SKM-1 treated with dmso at 0.1 percent for 144 hours (cell line): ENCODE measurements around the gene LMBRD1.

Experiments
- DNase-seq: peaks from one replicate; lab custom pipeline; 2025; ENCODE audit not compliant: unreplicated experiment; lab: John Stamatoyannopoulos, UW

The LMBRD1 gene

DNA sequence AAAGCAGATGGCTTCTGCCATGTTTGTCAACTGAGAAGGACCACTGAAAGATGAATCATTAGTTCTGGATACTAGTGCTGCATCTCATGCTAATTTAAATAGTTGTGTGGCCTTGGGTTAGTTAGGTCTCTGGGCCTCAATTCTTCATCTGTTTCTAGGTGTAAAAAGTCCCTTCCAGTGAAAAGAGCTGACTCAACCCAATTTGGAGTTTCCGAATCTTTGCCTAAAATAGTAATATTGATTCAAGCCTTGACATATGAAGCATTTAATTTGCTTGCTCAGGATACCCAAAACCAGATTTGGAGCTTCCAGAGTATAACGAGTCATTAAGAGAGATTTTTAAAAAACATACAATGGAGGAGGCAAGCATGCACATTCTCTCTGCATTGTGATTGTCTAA, 163.9 kb downstream of the LMBRD1 start:
- DNase-seq: no peak

DNA sequence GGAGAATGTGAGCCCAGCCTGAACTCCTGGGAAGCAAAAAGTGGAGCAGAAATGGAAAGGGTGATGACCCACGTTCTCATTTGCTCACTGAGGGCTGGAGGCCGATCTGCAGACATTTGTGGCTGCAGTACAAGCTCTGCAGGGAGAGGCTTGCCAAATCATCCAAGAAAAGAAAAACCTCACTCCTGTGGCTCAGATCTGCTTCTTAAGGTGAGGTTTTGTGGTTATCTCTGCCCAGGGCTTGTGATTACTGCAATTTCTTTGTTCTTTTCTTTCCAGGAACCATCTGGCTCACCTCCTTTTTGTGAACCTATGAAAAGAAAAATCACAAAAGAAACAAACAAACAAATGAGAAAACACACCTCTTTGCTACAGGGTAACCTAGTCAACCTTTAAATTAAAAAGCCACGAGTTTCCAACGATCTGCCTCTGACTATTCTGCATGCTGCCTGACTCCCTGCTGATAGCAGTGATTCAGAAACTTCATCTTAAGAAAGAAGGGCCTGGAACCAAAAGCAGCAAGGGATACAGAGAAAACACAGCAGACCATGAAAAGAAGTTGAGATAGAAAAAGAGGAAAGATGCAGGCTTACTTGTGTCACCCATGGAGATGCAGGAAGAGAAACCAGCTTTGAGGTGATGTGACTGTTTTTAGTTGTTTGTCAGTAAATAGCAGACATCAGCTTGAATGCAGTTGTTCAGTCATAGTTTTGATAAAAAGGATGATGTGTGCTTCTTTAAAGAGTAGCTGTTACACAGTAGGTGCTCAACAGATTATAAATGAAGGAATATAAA, 165.1 kb downstream of the LMBRD1 start:
- DNase-seq: no peak

DNA sequence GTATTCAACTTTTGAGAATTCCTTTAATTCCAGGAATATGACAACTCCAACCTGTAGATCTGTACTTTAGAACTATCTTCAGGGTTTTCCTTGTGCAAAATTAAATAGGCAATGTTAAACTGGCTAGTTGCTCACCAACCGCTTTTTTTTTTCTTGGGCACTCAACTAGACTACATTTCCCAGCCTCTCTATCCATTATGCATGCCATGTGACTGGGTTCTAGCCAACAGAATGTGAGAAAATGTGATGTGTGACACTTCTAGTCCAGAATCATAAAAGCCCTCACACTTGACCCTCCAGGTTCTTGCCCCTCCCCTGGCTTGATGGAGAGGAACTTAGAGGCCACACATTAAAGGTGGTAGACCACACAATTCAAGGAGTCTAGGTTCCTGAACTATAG, 166.0 kb downstream of the LMBRD1 start:
- no peak for DNase-seq

DNA sequence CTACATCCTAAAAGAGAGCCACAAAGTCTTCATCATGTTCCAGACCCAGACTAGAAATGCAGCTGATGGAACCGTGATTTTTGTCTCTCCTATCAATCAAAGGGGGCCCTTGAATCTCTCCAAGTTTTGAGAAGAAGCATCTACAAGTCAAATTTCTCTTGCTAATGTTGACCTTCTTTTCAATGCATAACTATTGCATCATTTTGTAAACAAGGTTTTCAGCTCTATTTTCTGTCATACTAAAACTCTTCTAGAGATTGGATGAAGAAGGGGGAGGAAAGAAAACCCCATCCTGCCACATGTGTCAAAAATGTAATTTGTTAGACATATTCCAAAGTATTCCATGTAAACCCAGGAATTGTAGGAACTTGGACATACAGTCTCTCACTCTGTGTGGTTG, 169.2 kb downstream of the LMBRD1 start:
- no peak for DNase-seq

DNA sequence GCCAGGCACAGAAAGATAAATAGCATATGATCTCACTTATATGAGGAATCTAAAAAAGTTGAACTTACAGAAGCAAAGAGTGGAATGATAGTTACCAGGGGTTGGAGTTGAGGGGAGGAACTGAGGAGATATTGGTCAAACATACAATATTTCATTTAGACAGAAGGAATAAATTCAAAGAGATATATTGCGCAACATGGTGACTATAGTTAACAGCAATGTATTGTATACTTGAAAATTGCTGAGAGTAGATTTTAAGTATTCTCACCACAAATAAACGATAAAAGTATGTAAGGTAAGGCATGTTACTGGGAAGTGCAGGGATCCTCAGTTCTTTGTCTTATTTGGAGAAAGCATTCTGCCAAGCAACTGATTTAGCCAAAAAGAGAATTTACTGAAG, 171.9 kb downstream of the LMBRD1 start:
- no peak for DNase-seq
